Keratinocyte (primary cell): ENCODE results near the gene SBSN. TPM values are rescaled to one million over a fixed set of nuclear protein-coding genes. Genes with fewer than 3 reads are reported as not detected.

ENCODE experiments used
- DNase-seq: peaks from one replicate; pipeline ENCODE4 v3.0.0-alpha.2; 2011; ENCODE audit warnings: low read depth, missing footprints, low spot score
- FAIRE-seq: peaks from 2 replicates; lab custom pipeline; 2011; peaks lifted over from hg19 to GRCh38; lab: Jason Lieb, UNC
- H2AFZ ChIP-seq: 2 replicates; pipeline ENCODE4 v1.6.0; 2012; ENCODE audit warnings: low read length, control low read depth, inconsistent platforms; ENCODE audit not compliant: control insufficient read depth
- H3K27ac ChIP-seq: 2 replicates; pipeline ENCODE4 v1.5.1; 2011; ENCODE audit warnings: low read length; ENCODE audit not compliant: control insufficient read depth, insufficient read depth
- H3K27me3 ChIP-seq: 3 replicates; pipeline ENCODE4 v1.6.0; 2011; ENCODE audit warnings: low read length; ENCODE audit not compliant: control insufficient read depth, insufficient read depth; ENCODE audit errors: extremely low read depth
- H3K36me3 ChIP-seq, 2 experiments: 2 replicates in 1 of 2; 3 replicates in 1 of 2; pipeline ENCODE4 v1.5.1; 2011; ENCODE audit warnings: low read length in 2 of 2, mild to moderate bottlenecking in 1 of 2; ENCODE audit not compliant: control insufficient read depth in 2 of 2, insufficient read depth in 2 of 2; ENCODE audit errors: extremely low read depth in 1 of 2
- H3K4me1 ChIP-seq: 3 replicates; pipeline ENCODE4 v1.5.1; 2011; ENCODE audit warnings: low read length; ENCODE audit not compliant: control insufficient read depth, insufficient read depth; ENCODE audit errors: extremely low read depth
- H3K4me2 ChIP-seq: 3 replicates; pipeline ENCODE4 v1.6.0; 2011; ENCODE audit warnings: low read depth, low read length; ENCODE audit not compliant: control insufficient read depth, insufficient read depth; ENCODE audit errors: extremely low read depth
- H3K4me3 ChIP-seq, 3 experiments: fragments of 200-600 bp in 1 of 3; sonication (generic) in 1 of 3; 2 replicates in 2 of 3; 3 replicates in 1 of 3; pipeline ENCODE4 v1.5.1; 2011 to 2016; ENCODE audit warnings: low read length in 3 of 3, mild to moderate bottlenecking in 3 of 3, control low read depth in 2 of 3, inconsistent platforms in 1 of 3, low read depth in 1 of 3, mixed read lengths in 1 of 3, mixed run types in 1 of 3, moderate library complexity in 1 of 3; ENCODE audit not compliant: control insufficient read depth in 2 of 3, insufficient read depth in 2 of 3; ENCODE audit errors: extremely low read depth in 1 of 3
- H3K79me2 ChIP-seq: 2 replicates; pipeline ENCODE4 v1.6.0; 2012; ENCODE audit warnings: low read length; ENCODE audit not compliant: control insufficient read depth, insufficient read depth
- H3K9ac ChIP-seq: 3 replicates; pipeline ENCODE4 v1.6.0; 2011; ENCODE audit warnings: low read length; ENCODE audit not compliant: control insufficient read depth, insufficient read depth; ENCODE audit errors: extremely low read depth
- H3K9me1 ChIP-seq: 3 replicates; pipeline ENCODE4 v1.6.0; 2011; ENCODE audit warnings: low read length; ENCODE audit not compliant: control insufficient read depth, insufficient read depth; ENCODE audit errors: extremely low read depth
- H3K9me3 ChIP-seq: 2 replicates; pipeline ENCODE4 v1.5.1; 2012; ENCODE audit warnings: low read depth, low read length; ENCODE audit not compliant: control insufficient read depth
- H4K20me1 ChIP-seq: 3 replicates; pipeline ENCODE4 v1.6.0; 2011; ENCODE audit warnings: low read length; ENCODE audit not compliant: control insufficient read depth, insufficient read depth; ENCODE audit errors: extremely low read depth
- EZH2 ChIP-seq: IDR thresholded peaks from one replicate; pipeline ENCODE4 v1.6.1; 2012; ENCODE audit warnings: inconsistent platforms, mild to moderate bottlenecking, low read length, moderate library complexity
- dilution Hi-C: fragments of 300-500 bp; cut with MboI; formaldehyde crosslinking; loops from one replicate; pipeline ENCODE4 v1.7.0; 2020; ENCODE audit warnings: low sequenced_read_pairs; ENCODE audit not compliant: extremely low pct_ligation_motif_present
- polyA plus RNA-seq, 5 experiments: library from polyadenylated mRNA; depleted of rRNA in 3 of 5; stranded (reverse) in 3 of 5; stranded (forward) in 1 of 5; unstranded in 1 of 5; fragments of >200 nt; gene quantifications; 1 replicate in 1 of 5; 2 replicates in 3 of 5; 3 replicates in 1 of 5; pipeline versions ENCODE4 v1.2.1 to v1.2.3, GENCODE V29; 2011 to 2012; ENCODE audit warnings: missing spikeins in 2 of 5, low read depth in 1 of 5, low replicate concordance in 1 of 5
- TF ChIP-seq, protein P1 (sequence below), 3 experiments: IDR thresholded peaks in 1 of 3; conservative IDR thresholded peaks in 1 of 3; optimal IDR thresholded peaks in 1 of 3; 2 replicates in 2 of 3; 3 replicates in 1 of 3; pipeline versions ENCODE3 to v1.5.1; 2011; ENCODE audit warnings: low read length in 3 of 3, mild to moderate bottlenecking in 3 of 3, moderate library complexity in 2 of 3, control low read depth in 1 of 3, inconsistent platforms in 1 of 3; ENCODE audit not compliant: insufficient read depth in 2 of 3; ENCODE audit errors: extremely low read depth in 1 of 3

Gene SBSN
- polyA plus RNA-seq, 1 donor (not counting 4 experiments of a cell fraction or from before 2014, with no cell fraction given), result 49.0 TPM

DNA sequence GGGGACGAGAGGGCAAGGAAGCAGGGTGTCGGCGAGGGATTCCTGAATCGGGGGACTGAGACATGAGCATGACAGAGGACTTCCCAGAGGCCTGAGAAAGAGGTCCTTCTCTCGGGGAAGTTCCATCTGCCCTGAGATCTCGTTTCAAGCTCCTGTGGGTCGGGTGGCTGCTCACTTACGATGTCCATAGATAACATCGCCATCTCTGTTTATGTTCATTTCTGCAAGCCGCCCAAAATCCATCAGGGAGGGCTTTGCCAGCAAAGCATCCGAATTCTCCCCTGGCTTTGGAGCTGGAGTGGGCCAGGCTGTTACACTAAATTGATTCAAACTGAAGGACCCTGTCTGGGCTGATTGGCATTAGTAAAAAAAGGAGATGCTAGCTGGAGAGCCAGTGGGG, 20.6 kb downstream of the SBSN start:
- FAIRE-seq, result no peak
- Histone ChIP-seq H3K4me3 (no peak overlapping the region), H3K9me1 (no peaks in the 10 kb centered on the region), H3K36me3 (peaks cover 16 to 27% of the 10 kb centered on the region in 2 experiments), H3K4me2 (no peak overlapping the region), H2AFZ (no peak overlapping the region), H3K4me1 (peaks cover 14% of the 10 kb centered on the region), H3K27ac (no peak overlapping the region), H3K9ac (no peak overlapping the region), H3K9me3 (no peaks in the 10 kb centered on the region), H4K20me1 (no peaks in the 10 kb centered on the region), H3K79me2 (peaks cover 21% of the 10 kb centered on the region), H3K27me3 (no peaks in the 10 kb centered on the region)
- dilution Hi-C loops, result no loop called here
- DNase-seq, result no peak
- TF ChIP-seq EZH2, result no peak
- TF ChIP-seq, protein P1, sequence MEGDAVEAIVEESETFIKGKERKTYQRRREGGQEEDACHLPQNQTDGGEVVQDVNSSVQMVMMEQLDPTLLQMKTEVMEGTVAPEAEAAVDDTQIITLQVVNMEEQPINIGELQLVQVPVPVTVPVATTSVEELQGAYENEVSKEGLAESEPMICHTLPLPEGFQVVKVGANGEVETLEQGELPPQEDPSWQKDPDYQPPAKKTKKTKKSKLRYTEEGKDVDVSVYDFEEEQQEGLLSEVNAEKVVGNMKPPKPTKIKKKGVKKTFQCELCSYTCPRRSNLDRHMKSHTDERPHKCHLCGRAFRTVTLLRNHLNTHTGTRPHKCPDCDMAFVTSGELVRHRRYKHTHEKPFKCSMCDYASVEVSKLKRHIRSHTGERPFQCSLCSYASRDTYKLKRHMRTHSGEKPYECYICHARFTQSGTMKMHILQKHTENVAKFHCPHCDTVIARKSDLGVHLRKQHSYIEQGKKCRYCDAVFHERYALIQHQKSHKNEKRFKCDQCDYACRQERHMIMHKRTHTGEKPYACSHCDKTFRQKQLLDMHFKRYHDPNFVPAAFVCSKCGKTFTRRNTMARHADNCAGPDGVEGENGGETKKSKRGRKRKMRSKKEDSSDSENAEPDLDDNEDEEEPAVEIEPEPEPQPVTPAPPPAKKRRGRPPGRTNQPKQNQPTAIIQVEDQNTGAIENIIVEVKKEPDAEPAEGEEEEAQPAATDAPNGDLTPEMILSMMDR (optimal IDR thresholded peaks at IDR 0.05 in 1 of 3, IDR thresholded peaks at IDR 0.05 in 1 of 3, conservative IDR thresholded peaks at IDR 0.05 in 1 of 3; ENCODE audit: extremely low read depth in 1 of 3, insufficient read depth in 2 of 3, low read length in 3 of 3), result no peak

DNA sequence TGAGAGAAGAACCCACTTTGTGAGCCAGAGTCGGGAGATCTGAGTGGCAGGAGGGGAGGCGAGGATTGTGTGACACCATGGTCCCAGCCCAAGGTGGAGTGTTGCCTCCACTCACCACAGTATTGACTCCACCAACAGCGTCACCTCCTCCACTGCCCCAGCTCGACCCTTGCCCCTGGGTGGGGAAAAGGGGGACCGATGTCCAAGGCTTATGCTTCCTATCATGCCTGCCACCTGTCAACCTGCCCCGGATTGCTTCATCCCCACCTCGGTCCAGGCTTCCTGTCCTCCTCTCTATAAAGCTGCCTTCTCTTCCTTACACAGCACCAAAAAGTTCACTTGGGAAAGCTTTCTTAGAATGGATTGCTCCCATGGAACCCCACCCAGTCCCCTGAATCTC, 22.1 kb downstream of the SBSN start:
- TF ChIP-seq, protein P1 (optimal IDR thresholded peaks at IDR 0.05 in 1 of 3, IDR thresholded peaks at IDR 0.05 in 1 of 3, conservative IDR thresholded peaks at IDR 0.05 in 1 of 3; ENCODE audit: extremely low read depth in 1 of 3, insufficient read depth in 2 of 3, low read length in 3 of 3), result no peak
- TF ChIP-seq EZH2, result no peak
- no peaks in the 10 kb centered on the region for H3K9me3 ChIP-seq
- no peaks in the 10 kb centered on the region for H3K9me1 ChIP-seq
- no peaks in the 10 kb centered on the region for H4K20me1 ChIP-seq
- DNase-seq (no peak), FAIRE-seq (no peak)
- dilution Hi-C loops, result no loop called here
- H3K4me1 ChIP-seq, result peaks cover 23% of the 10 kb centered on the region
- no peaks in the 10 kb centered on the region for H3K27me3 ChIP-seq
- H3K4me2 ChIP-seq, result no peak overlapping the region
- H3K79me2 ChIP-seq, result peaks cover 21% of the 10 kb centered on the region
- no peak overlapping the region for H3K9ac ChIP-seq
- no peak overlapping the region for H3K4me3 ChIP-seq
- H3K27ac ChIP-seq, result no peak overlapping the region
- H2AFZ ChIP-seq, result no peak overlapping the region
- peaks cover 17 to 36% of the 10 kb centered on the region in 2 experiments for H3K36me3 ChIP-seq
